Measurements from ENCODE around the gene EPS8L3. TPM values are rescaled to one million over a fixed set of nuclear protein-coding genes. Genes with fewer than 3 reads are reported as not detected.

EPS8L3 gene
- total RNA-seq, 1 experiment from 2014 or later, result 0.96 TPM

DNA sequence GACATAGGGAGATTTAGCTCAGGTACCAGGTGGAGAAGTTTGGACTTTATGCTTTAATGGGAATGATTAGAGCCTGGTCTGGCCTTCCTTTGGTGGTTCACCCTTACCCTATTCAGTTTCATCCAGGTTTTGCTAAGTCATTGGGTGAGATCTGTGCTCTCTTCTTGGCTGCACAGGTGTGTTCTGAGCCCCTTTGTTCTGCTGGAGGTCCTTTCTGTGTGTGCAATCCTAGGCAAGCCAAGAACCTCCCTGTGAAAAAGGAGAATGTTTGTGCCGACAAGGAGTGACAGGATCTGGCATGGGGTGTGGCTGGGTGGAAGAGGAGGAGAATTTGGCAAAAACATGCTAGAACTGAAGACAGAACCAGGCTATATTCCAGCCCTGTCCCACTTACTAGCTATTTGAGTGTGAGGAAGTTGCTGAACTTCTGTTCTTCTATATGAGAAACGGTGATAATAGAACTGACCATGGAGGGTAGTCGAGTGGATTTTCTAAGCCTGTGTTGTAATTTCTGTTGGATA, 47.1 kb downstream of the EPS8L3 start:
- H3K9me2 ChIP-seq (ENCODE audit: insufficient read depth), result no peaks in the 10 kb centered on the region
- intact Hi-C loops (cut with micrococcal nuclease), result loop anchor here (5.0 kb wide), 1 partner anchor 266 kb away; the partner anchor contains the start of gene AHCYL1
- no peak overlapping the region for H3K4me3 ChIP-seq (replicated peaks in 1 of 2; ENCODE audit: low read depth in 1 of 2, low read length in 2 of 2)
- POLR2A ChIA-PET, result no interaction called here
- peaks cover 0 to 14% of the 10 kb centered on the region in 2 experiments; a peak in 2 of 4 replicates for H3K4me1 ChIP-seq (ENCODE audit: control insufficient read depth in 1 of 2, insufficient read depth in 2 of 2, low read length in 2 of 2)
- no TSS peak for BruUV-seq (replicated peaks)
- no peak overlapping the region for H3K4me2 ChIP-seq (ENCODE audit: low read length)
- H3K79me2 ChIP-seq (ENCODE audit: insufficient read depth, low read length), result no peaks in the 10 kb centered on the region
- no peaks in the 10 kb centered on the region for H3K9me3 ChIP-seq (ENCODE audit: control insufficient read depth in 1 of 2, insufficient read depth in 1 of 2, low read depth in 1 of 2, low read length in 2 of 2)
- H3K27me3 ChIP-seq (ENCODE audit: insufficient read depth, low read length), result no peaks in the 10 kb centered on the region
- H3K9ac ChIP-seq (ENCODE audit: low read length), result no peak overlapping the region
- no peak for DNase-seq (ENCODE audit: low read depth, low spot score)
- TF ChIP-seq, protein P1, sequence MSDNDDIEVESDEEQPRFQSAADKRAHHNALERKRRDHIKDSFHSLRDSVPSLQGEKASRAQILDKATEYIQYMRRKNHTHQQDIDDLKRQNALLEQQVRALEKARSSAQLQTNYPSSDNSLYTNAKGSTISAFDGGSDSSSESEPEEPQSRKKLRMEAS (IDR thresholded peaks at IDR 0.05), result no peak
- TF ChIP-seq POLR2AphosphoS5 (IDR thresholded peaks at IDR 0.05; ENCODE audit: low read depth, low read length) (no peak), EZH2 (IDR thresholded peaks at IDR 0.05) (no peak), SIN3A (IDR thresholded peaks at IDR 0.05; ENCODE audit: low read depth) (no peak), JUND (IDR thresholded peaks at IDR 0.05) (no peak), CBX3 (IDR thresholded peaks at IDR 0.05; ENCODE audit: low read depth) (no peak), ELF1 (IDR thresholded peaks at IDR 0.05; ENCODE audit: borderline replicate concordance, low read depth) (no peak), TCF7L2 (IDR thresholded peaks at IDR 0.05; ENCODE audit: borderline replicate concordance, extremely low read depth, insufficient read depth, insufficient read length) (no peak), FOSL1 (IDR thresholded peaks at IDR 0.05; ENCODE audit: low read depth) (no peak), YY1 (IDR thresholded peaks at IDR 0.05; ENCODE audit: extremely low read depth, insufficient replicate concordance, low read depth, low read length) (no peak), EGR1 (IDR thresholded peaks at IDR 0.05; ENCODE audit: low read depth) (no peak), CEBPB (IDR thresholded peaks at IDR 0.05; ENCODE audit: low read depth) (no peak), ZNF274 (IDR thresholded peaks at IDR 0.05; ENCODE audit: low read depth, low read length) (no peak), POLR2A (IDR thresholded peaks at IDR 0.05; ENCODE audit: borderline replicate concordance, extremely low read depth, insufficient read depth, insufficient read length) (no peak), SP1 (IDR thresholded peaks at IDR 0.05; ENCODE audit: low read depth) (no peak), EZH2phosphoT487 (IDR thresholded peaks at IDR 0.05; ENCODE audit: borderline replicate concordance) (no peak), RAD21 (IDR thresholded peaks at IDR 0.05; ENCODE audit: low read depth) (no peak)
- RAD21 ChIA-PET (ENCODE audit: low non-redundant PET in 1 of 2, low total read pairs in 2 of 2, uncharacterized antibody in 2 of 2, unreplicated experiment in 2 of 2), result no interaction called here
- H3K36me3 ChIP-seq (ENCODE audit: control insufficient read depth in 1 of 2, insufficient read depth in 2 of 2, low read length in 2 of 2), result no peaks in the 10 kb centered on the region
- H2AFZ ChIP-seq (ENCODE audit: low read depth, low read length, poor library complexity, severe bottlenecking), result no peak overlapping the region
- ATAC-seq, result no peak
- no peak overlapping the region for H3K27ac ChIP-seq (ENCODE audit: low read depth, low read length)
- CTCF ChIA-PET, result no interaction called here
- no peaks in the 10 kb centered on the region for H4K20me1 ChIP-seq (ENCODE audit: insufficient read depth)

Measured in HCT116 (cell line).